ENCODE results near the gene KCNK7.

GRCh38 chr11:65643971-65644370 is 48.4 kb upstream of the KCNK7 start:
- no peak for TF ChIP-seq POLR2A (IDR thresholded peaks at IDR 0.05)
- no peak for TF ChIP-seq CTCF (IDR thresholded peaks at IDR 0.05)
